DOHH2 (cell line): ENCODE data around the gene SLX4IP.

Source experiments
- EZH2phosphoT487 ChIP-seq: fragments of 200-600 bp; sonication (generic); IDR thresholded peaks from 2 replicates; pipeline ENCODE4 v1.6.1; 2017; ENCODE audit warnings: borderline replicate concordance, mild to moderate bottlenecking, antibody characterized with exemption, low read length, moderate library complexity, mixed read lengths
- TF ChIP-seq, protein P1 (sequence below): fragments of 200-600 bp; sonication (generic); IDR thresholded peaks from one replicate; pipeline ENCODE4 v1.5.1; 2014; ENCODE audit warnings: antibody characterized with exemption, mild to moderate bottlenecking, low read depth, low read length; ENCODE audit not compliant: poor library complexity, severe bottlenecking

DNA sequence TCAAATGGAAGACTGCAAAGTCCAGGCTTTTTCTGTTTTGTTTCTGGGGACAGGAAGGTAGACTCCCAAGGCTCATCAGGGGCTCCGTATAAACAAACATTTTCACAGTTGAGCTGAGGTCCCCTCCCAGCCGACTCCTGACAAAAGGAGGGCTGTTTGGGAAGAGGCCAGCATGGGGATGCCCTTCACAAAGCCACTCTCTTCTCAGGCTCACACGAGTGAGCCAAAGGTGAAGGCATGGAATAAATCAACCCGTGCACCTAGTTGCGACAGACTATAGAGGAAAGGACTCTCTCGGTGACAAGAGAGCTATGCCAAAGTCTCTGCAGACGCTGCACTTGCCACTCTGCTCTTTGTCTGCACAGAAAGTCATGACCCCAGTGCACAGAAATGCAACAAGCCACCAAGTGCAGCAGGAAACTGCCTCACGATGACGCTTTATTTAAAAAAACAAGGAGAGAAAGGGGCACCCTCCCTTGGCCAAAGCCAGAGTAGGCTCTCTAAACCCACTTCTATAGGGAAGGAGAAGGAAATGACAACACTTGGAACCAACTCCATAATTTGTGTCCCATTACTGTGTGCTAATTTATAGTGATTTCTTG is 217.7 kb downstream of the SLX4IP start:
- TF ChIP-seq, protein P1, sequence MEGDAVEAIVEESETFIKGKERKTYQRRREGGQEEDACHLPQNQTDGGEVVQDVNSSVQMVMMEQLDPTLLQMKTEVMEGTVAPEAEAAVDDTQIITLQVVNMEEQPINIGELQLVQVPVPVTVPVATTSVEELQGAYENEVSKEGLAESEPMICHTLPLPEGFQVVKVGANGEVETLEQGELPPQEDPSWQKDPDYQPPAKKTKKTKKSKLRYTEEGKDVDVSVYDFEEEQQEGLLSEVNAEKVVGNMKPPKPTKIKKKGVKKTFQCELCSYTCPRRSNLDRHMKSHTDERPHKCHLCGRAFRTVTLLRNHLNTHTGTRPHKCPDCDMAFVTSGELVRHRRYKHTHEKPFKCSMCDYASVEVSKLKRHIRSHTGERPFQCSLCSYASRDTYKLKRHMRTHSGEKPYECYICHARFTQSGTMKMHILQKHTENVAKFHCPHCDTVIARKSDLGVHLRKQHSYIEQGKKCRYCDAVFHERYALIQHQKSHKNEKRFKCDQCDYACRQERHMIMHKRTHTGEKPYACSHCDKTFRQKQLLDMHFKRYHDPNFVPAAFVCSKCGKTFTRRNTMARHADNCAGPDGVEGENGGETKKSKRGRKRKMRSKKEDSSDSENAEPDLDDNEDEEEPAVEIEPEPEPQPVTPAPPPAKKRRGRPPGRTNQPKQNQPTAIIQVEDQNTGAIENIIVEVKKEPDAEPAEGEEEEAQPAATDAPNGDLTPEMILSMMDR: no peak
- no peak for TF ChIP-seq EZH2phosphoT487
